Liver (tissue), 3 donors: ENCODE results near the gene FUT7.

ENCODE experiments used
- EGR1 ChIP-seq, 2 donors: IDR thresholded peaks; 2 replicates each; pipeline ENCODE4 v1.6.1; 2016 to 2018; ENCODE audit warnings: antibody characterized with exemption in 2 of 2, low read depth in 2 of 2
- FOXA2 ChIP-seq: IDR thresholded peaks from 2 replicates; pipeline ENCODE4 v1.6.1; 2016; ENCODE audit warnings: antibody characterized with exemption
- GABPA ChIP-seq, 2 donors: IDR thresholded peaks in 1 of 2; conservative IDR thresholded peaks in 1 of 2; 2 replicates each; pipeline ENCODE4 v1.6.1; 2016; ENCODE audit warnings: antibody characterized with exemption in 2 of 2, mild to moderate bottlenecking in 1 of 2, moderate library complexity in 1 of 2
- RXRA ChIP-seq, 2 donors: IDR thresholded peaks; 2 replicates each; pipeline ENCODE4 v1.6.1; 2017 to 2018; ENCODE audit warnings: antibody characterized with exemption in 2 of 2, mild to moderate bottlenecking in 1 of 2
- TAF1 ChIP-seq: conservative IDR thresholded peaks from 2 replicates; pipeline ENCODE4 v1.6.1; 2016; ENCODE audit warnings: antibody characterized with exemption, mild to moderate bottlenecking
- YY1 ChIP-seq: IDR thresholded peaks from 2 replicates; pipeline ENCODE4 v1.6.1; 2016; ENCODE audit warnings: antibody characterized with exemption, mild to moderate bottlenecking
- TF ChIP-seq, protein P1 (sequence below): fragments of 150-350 bp; IDR thresholded peaks from 2 replicates; pipeline ENCODE4 v1.5.1; 2017; ENCODE audit warnings: improper control_type of control experiment, low read depth, low read length; ENCODE audit not compliant: missing input control
- TF ChIP-seq, protein P2 (sequence below): IDR thresholded peaks from 2 replicates; pipeline ENCODE4 v1.6.1; 2016; ENCODE audit warnings: antibody characterized with exemption, mild to moderate bottlenecking
- TF ChIP-seq, protein P3 (sequence below): IDR thresholded peaks from 2 replicates; pipeline ENCODE4 v1.6.1; 2016; ENCODE audit warnings: antibody characterized with exemption
- donor health status: healthy.
- donor health status: healthy.

DNA sequence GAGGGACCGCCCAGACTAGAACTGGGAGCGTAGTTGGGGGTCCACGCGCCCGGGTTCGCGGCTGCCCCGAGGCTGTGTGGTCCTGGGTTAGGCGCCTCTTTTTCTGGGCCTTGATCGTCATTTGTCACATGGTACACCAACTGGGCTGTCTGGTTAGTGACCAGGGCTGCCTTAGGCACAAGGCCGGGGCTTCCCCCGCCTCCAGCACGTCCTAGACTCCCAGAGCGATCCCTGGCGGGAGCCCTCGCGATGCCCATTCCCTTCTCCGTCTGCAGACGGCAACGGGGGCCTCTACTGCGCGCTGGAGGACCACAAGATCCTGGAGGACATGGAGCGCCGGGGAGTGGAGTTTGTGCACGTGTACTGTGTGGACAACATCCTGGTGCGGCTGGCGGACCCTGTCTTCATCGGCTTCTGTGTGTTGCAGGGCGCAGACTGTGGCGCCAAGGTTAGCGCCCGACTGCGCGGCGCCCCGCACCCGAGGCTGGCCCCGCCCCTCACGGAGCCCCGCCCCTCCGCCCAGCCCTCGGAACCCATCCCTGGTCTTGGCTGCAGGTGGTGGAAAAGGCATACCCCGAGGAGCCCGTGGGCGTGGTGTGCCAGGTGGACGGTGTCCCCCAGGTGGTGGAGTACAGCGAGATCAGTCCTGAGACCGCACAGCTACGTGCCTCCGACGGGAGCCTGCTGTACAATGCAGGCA lies 47.0 kb upstream of the FUT7 start:
- TF ChIP-seq FOXA2 = no peak
- TF ChIP-seq, protein P1, sequence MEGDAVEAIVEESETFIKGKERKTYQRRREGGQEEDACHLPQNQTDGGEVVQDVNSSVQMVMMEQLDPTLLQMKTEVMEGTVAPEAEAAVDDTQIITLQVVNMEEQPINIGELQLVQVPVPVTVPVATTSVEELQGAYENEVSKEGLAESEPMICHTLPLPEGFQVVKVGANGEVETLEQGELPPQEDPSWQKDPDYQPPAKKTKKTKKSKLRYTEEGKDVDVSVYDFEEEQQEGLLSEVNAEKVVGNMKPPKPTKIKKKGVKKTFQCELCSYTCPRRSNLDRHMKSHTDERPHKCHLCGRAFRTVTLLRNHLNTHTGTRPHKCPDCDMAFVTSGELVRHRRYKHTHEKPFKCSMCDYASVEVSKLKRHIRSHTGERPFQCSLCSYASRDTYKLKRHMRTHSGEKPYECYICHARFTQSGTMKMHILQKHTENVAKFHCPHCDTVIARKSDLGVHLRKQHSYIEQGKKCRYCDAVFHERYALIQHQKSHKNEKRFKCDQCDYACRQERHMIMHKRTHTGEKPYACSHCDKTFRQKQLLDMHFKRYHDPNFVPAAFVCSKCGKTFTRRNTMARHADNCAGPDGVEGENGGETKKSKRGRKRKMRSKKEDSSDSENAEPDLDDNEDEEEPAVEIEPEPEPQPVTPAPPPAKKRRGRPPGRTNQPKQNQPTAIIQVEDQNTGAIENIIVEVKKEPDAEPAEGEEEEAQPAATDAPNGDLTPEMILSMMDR = no peak
- TF ChIP-seq GABPA (IDR thresholded peaks at IDR 0.05 in 1 of 2, conservative IDR thresholded peaks at IDR 0.05 in 1 of 2) = no peak
- no peak for TF ChIP-seq RXRA (IDR thresholded peaks at IDR 0.05)
- no peak for TF ChIP-seq EGR1 (IDR thresholded peaks at IDR 0.05; ENCODE audit: low read depth in 2 of 2)
- no peak for TF ChIP-seq YY1
- TF ChIP-seq, protein P2, sequence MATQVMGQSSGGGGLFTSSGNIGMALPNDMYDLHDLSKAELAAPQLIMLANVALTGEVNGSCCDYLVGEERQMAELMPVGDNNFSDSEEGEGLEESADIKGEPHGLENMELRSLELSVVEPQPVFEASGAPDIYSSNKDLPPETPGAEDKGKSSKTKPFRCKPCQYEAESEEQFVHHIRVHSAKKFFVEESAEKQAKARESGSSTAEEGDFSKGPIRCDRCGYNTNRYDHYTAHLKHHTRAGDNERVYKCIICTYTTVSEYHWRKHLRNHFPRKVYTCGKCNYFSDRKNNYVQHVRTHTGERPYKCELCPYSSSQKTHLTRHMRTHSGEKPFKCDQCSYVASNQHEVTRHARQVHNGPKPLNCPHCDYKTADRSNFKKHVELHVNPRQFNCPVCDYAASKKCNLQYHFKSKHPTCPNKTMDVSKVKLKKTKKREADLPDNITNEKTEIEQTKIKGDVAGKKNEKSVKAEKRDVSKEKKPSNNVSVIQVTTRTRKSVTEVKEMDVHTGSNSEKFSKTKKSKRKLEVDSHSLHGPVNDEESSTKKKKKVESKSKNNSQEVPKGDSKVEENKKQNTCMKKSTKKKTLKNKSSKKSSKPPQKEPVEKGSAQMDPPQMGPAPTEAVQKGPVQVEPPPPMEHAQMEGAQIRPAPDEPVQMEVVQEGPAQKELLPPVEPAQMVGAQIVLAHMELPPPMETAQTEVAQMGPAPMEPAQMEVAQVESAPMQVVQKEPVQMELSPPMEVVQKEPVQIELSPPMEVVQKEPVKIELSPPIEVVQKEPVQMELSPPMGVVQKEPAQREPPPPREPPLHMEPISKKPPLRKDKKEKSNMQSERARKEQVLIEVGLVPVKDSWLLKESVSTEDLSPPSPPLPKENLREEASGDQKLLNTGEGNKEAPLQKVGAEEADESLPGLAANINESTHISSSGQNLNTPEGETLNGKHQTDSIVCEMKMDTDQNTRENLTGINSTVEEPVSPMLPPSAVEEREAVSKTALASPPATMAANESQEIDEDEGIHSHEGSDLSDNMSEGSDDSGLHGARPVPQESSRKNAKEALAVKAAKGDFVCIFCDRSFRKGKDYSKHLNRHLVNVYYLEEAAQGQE = no peak
- TF ChIP-seq, protein P3, sequence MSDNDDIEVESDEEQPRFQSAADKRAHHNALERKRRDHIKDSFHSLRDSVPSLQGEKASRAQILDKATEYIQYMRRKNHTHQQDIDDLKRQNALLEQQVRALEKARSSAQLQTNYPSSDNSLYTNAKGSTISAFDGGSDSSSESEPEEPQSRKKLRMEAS = no peak
- TF ChIP-seq TAF1 = no peak
